Activated T-cell treated with anti-CD3 and anti-CD28 coated beads, Interleukin-2, amount 50 U/mL, for 72 hours (primary cell): ENCODE results near the gene APOBEC3H. TPM values are rescaled to one million over a fixed set of nuclear protein-coding genes. Genes with fewer than 3 reads are reported as not detected.

Source experiments
- ATAC-seq, 2 donors: fragments of 150-1000 bp; cut with Tn5 transposase; replicated peaks in 1 of 2; 2 replicates each; pipeline ENCODE4 v1.10.0; 2021; ENCODE audit warnings: moderate library complexity in 2 of 2, mild to moderate bottlenecking in 1 of 2
- DNase-seq, 2 donors: peaks; one replicate each; pipeline ENCODE4 v3.0.0; 2021 to 2022; ENCODE audit warnings: mixed read lengths in 1 of 2
- H3K27ac Mint-ChIP-seq: one replicate; pipeline ENCODE4 v1.8.0; 2022; ENCODE audit warnings: mild to moderate bottlenecking, moderate library complexity, mixed read lengths
- H3K27me3 Mint-ChIP-seq: one replicate; pipeline ENCODE4 v1.8.0; 2022; ENCODE audit warnings: low read depth, mixed read lengths
- H3K36me3 Mint-ChIP-seq, 2 donors: one replicate each; pipeline ENCODE4 v1.8.0; 2022; ENCODE audit warnings: mixed read lengths in 2 of 2, mild to moderate bottlenecking in 1 of 2; ENCODE audit not compliant: insufficient read depth in 2 of 2
- H3K4me1 Mint-ChIP-seq: one replicate; pipeline ENCODE4 v1.8.0; 2022; ENCODE audit warnings: low read depth, mixed read lengths
- H3K4me3 Mint-ChIP-seq, 2 donors: one replicate each; pipeline ENCODE4 v1.8.0; 2022; ENCODE audit warnings: mild to moderate bottlenecking in 2 of 2, mixed read lengths in 2 of 2, moderate library complexity in 2 of 2
- H3K9me3 Mint-ChIP-seq, 2 donors: one replicate each; pipeline ENCODE4 v1.8.0; 2022; ENCODE audit warnings: mixed read lengths in 2 of 2
- total RNA-seq, 2 donors: library from RNA; stranded (reverse); gene quantifications; one replicate each; pipeline ENCODE4 v1.2.3, GENCODE V29; 2022

The APOBEC3H gene
- total RNA-seq, 2 donors from 2014 or later: 21.9 to 24.4 TPM

DNA sequence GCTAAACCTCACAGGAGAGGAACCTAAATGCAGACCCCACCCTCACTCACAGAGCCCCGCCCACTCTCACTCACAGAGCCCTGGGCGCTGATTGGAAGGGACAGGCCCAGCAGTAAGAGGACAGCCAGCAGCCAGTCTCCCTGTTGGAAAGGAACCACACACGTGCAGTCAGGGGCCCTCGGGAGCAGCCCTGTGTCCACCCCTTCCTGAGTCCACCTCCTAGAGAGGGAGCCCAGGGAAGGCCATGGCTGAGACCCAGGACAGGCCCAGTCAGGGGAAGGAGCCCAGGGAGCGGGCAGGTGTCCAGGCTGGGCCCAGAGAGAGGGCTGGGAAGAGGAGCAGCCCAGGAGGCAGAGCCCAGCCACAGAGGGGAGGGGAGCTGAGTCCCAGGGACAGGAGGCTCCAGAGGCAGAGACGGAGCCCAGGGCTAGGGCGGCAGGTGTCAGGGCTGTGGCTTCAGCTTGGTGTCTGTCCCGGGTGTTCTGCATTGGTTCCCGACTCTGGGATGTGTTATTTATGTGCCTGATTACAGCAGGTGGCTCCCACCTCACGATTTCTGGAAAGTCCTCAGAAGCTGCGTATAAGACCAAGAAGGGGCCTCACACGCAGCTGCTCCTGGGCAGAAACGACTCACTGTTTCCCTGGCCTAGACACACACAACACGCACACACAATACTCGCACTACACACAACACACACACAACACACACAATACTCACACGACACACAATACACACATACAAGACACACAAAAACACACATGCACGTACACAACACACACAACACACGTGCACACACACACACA lies 9.0 kb upstream of the APOBEC3H start:
- Mint-ChIP-seq H3K4me1 (peaks cover 77% of the 10 kb centered on the region), H3K4me3 (peak overlapping the region; percentile 11 to 13)
- no peak for ATAC-seq

GRCh38 chr22:39088685-39089032 lies 8.4 kb upstream of the APOBEC3H start:
- H3K36me3 Mint-ChIP-seq: peaks cover 0 to 4% of the 10 kb centered on the region in 2 donors
- no peak for ATAC-seq
- peak overlapping the region in 1 of 2 donors; percentile 1 for H3K4me3 Mint-ChIP-seq
- DNase-seq: no peak
- H3K27ac Mint-ChIP-seq: peak overlapping the region; percentile 7
- peaks cover 75% of the 10 kb centered on the region for H3K4me1 Mint-ChIP-seq
- H3K27me3 Mint-ChIP-seq: no peaks in the 10 kb centered on the region
- no peaks in the 10 kb centered on the region for H3K9me3 Mint-ChIP-seq

More for the DNA sequence above, 9.0 kb upstream of the APOBEC3H start:
- H3K27me3 Mint-ChIP-seq: no peaks in the 10 kb centered on the region
- peaks cover 0 to 4% of the 10 kb centered on the region in 2 donors for H3K36me3 Mint-ChIP-seq
- H3K9me3 Mint-ChIP-seq: no peaks in the 10 kb centered on the region
- peak overlapping the region; percentile 10 for H3K27ac Mint-ChIP-seq
- no peak for DNase-seq

DNA sequence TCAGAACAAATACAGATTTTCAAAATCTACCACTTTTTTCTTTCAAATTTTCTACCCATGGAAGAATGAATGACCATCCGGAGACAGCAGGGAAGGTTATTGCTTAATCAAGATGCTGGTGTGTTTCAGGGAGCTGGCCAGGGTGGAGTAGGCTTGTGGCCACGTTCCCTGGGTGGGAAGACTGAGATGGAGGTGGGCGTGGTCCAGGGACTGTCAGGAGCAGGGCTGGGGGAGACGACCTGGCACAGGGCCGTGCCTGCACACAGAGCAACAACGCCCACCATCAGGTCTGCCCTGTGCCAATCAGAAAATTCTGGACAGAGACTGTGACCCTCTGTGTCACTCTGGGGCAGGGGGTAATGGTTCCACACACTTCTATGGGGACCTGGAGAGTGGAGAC lies 7.1 kb upstream of the APOBEC3H start:
- Mint-ChIP-seq H3K4me3 (peak overlapping the region; percentile 70 to 82), H3K9me3 (no peaks in the 10 kb centered on the region), H3K36me3 (peaks cover 0 to 4% of the 10 kb centered on the region in 2 donors), H3K4me1 (peaks cover 84% of the 10 kb centered on the region), H3K27me3 (no peaks in the 10 kb centered on the region), H3K27ac (peak overlapping the region; percentile 95)
- ATAC-seq: no peak
- no peak for DNase-seq

- Mint-ChIP-seq H3K36me3 (peaks cover 0 to 4% of the 10 kb centered on the region in 2 donors), H3K27ac (peak overlapping the region; percentile 92), H3K9me3 (no peaks in the 10 kb centered on the region), H3K27me3 (no peaks in the 10 kb centered on the region), H3K4me3 (peak overlapping the region; percentile 70 to 82), H3K4me1 (peaks cover 88% of the 10 kb centered on the region)
- ATAC-seq (peak; percentile 83 to 85), DNase-seq (peak; percentile 89 to 93)
Measured at GRCh38 chr22:39090426-39091064, 6.5 kb upstream of the APOBEC3H start.

GRCh38 chr22:39091126-39092081 lies 5.6 kb upstream of the APOBEC3H start:
- H3K4me3 Mint-ChIP-seq: peak overlapping the region; percentile 70 to 82
- H3K4me1 Mint-ChIP-seq: peaks cover 90% of the 10 kb centered on the region
- peaks cover 0 to under 1% of the 10 kb centered on the region in 2 donors for H3K36me3 Mint-ChIP-seq
- H3K9me3 Mint-ChIP-seq: no peaks in the 10 kb centered on the region
- DNase-seq (no peak), ATAC-seq (no peak)
- H3K27ac Mint-ChIP-seq: peak overlapping the region; percentile 92
- no peaks in the 10 kb centered on the region for H3K27me3 Mint-ChIP-seq

DNA sequence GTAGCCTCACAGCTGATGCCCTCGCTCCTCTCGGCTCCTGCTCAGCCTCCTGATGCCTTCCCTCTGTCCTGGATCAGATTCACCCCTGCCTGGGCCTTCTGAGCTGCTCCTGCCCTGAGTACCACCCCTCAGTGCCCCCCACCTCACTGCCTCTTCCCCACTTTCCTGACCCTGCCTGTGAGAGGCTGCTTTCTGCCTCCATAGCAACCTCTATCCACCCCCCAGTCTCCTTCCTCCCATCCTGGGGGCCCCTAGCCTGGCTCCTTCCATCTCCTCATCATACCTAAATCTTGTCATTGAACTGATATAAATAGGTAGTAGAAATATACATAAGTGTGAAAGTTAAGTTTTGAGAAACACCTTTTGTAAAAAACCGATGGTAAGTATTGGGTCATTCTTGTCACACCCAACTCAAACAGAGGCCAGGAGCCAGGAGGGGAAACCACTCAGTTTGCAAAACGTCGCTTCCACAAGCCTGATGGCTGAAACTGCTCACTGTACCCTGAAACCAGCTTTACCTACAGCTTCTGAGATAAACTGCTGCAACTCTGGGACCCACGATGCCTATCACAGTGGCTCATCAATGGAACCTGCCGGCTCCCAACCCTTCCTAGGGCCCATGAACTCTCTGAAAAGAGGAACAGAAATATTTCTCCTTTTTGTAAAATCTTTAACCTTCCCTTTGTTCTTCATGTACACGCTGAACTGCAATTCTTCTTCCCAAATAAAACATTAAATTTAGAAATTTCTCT lies 4.8 kb upstream of the APOBEC3H start:
- Mint-ChIP-seq H3K4me3 (peak overlapping the region; percentile 70 to 82), H3K9me3 (no peaks in the 10 kb centered on the region), H3K27ac (peak overlapping the region; percentile 90), H3K27me3 (no peaks in the 10 kb centered on the region), H3K4me1 (peaks cover 88% of the 10 kb centered on the region), H3K36me3 (no peaks in the 10 kb centered on the region)
- ATAC-seq: peak in 1 of 2 donors; percentile 24
- peak; percentile 52 to 65 for DNase-seq

DNA sequence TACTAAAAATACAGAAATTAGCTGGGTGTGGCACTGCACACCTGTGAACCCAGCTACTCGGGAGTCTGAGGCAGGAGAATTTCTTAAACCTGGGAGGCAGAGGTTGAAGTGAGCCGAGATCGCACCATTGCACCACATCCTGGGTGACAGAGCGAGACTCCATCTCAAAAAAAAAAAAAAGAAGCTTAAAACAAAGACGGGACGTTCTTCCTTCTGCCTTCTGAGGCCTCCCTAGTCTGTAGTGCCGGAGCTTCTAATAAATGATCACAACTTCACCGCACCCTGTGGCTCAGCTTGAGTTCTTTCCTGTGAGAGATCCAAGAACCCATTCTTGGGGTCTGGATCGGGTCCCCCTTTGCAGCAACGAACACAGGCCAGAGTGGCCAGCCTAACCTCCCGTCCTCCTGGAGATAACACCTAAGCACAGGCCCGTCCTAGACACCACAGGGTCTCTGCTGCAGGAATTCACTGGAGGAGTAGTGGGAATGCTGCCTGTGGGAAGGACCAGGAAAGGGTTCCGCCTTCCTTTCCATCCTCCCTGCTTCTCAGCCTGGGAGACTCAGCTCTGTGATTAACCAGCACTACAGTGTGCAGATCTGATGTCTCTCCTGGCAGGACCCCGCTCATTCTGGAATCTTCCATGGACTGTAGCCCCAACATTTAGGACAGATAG lies 2.2 kb upstream of the APOBEC3H start:
- no peak for DNase-seq
- Mint-ChIP-seq H3K4me1 (peaks cover 90% of the 10 kb centered on the region), H3K9me3 (no peaks in the 10 kb centered on the region), H3K27ac (peak overlapping the region; percentile 52), H3K36me3 (no peaks in the 10 kb centered on the region), H3K4me3 (peak overlapping the region; percentile 20 to 29), H3K27me3 (no peaks in the 10 kb centered on the region)
- ATAC-seq: no peak

DNA sequence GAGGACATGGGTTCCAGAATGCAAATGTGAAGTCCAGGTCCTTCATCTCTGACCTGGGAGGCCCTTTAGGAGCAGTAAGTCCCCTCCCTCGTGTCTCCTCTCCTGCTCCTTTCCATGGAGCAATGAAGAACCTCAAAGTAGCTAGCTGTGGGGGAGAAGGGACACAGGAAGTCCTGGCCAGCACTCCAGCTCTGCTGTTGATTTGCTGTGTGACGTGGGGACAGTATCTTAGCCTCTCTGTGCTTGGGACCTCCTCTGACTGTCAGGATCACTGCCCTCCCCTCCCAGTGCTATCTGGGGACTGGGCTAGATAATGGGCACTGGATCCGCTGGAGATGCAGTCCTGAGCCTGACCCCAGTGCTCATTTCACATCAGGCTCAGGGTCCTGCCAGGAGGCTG lies 1.1 kb upstream of the APOBEC3H start:
- Mint-ChIP-seq H3K4me3 (peak overlapping the region in 1 of 2 donors; percentile 22), H3K27ac (no peak overlapping the region), H3K36me3 (no peaks in the 10 kb centered on the region), H3K4me1 (peaks cover 90% of the 10 kb centered on the region), H3K27me3 (no peaks in the 10 kb centered on the region), H3K9me3 (no peaks in the 10 kb centered on the region)
- ATAC-seq (no peak), DNase-seq (no peak)

- Mint-ChIP-seq H3K27ac (peak overlapping the region; percentile 88), H3K27me3 (no peaks in the 10 kb centered on the region), H3K9me3 (no peaks in the 10 kb centered on the region), H3K36me3 (no peaks in the 10 kb centered on the region), H3K4me3 (peak overlapping the region; percentile 83 to 85), H3K4me1 (peaks cover 73% of the 10 kb centered on the region)
- DNase-seq: no peak
- ATAC-seq: no peak
Measured at GRCh38 chr22:39098026-39098425, 982 bp downstream of the APOBEC3H start.

- Mint-ChIP-seq H3K4me1 (peaks cover 70% of the 10 kb centered on the region), H3K9me3 (no peaks in the 10 kb centered on the region), H3K27ac (peak overlapping the region; percentile 94), H3K4me3 (peak overlapping the region; percentile 78 to 85), H3K27me3 (no peaks in the 10 kb centered on the region), H3K36me3 (no peaks in the 10 kb centered on the region)
- no peak for ATAC-seq
- no peak for DNase-seq
Measured at GRCh38 chr22:39098576-39098975, 1.5 kb downstream of the APOBEC3H start.

GRCh38 chr22:39101226-39101625 lies 4.2 kb downstream of the APOBEC3H start:
- H3K27ac Mint-ChIP-seq: no peak overlapping the region
- DNase-seq (no peak), ATAC-seq (no peak)
- no peaks in the 10 kb centered on the region for H3K9me3 Mint-ChIP-seq
- peaks cover 49% of the 10 kb centered on the region for H3K4me1 Mint-ChIP-seq
- H3K4me3 Mint-ChIP-seq: no peak overlapping the region
- H3K36me3 Mint-ChIP-seq: no peaks in the 10 kb centered on the region
- no peaks in the 10 kb centered on the region for H3K27me3 Mint-ChIP-seq

GRCh38 chr22:39103431-39103830 lies 6.4 kb downstream of the APOBEC3H start:
- ATAC-seq: no peak
- no peaks in the 10 kb centered on the region for H3K36me3 Mint-ChIP-seq
- H3K4me3 Mint-ChIP-seq: no peak overlapping the region
- no peak for DNase-seq
- H3K4me1 Mint-ChIP-seq: peaks cover 31% of the 10 kb centered on the region
- no peaks in the 10 kb centered on the region for H3K27me3 Mint-ChIP-seq
- no peak overlapping the region for H3K27ac Mint-ChIP-seq
- H3K9me3 Mint-ChIP-seq: no peaks in the 10 kb centered on the region
